ENCODE data around the gene GPR82.

Gene GPR82

DNA sequence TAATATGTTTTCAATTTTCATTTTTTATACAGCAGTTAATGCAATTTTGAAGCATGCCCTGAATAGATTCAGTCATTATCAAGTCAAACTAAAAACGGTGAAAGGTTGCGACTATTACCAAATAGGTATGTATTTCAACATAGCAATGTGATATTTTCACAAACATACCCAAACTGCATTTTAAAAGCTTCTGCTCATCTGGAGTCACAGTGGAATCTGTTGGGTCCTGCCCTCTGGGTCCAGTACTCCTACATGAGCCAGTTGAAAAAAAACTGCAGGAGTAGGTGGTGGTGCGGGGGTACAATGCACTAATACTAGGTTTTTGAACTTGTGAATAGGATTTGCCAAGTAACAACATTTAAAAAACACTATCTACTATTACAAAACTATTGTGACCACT is 34.3 kb upstream of the GPR82 start:
- TF ChIP-seq, protein P1, sequence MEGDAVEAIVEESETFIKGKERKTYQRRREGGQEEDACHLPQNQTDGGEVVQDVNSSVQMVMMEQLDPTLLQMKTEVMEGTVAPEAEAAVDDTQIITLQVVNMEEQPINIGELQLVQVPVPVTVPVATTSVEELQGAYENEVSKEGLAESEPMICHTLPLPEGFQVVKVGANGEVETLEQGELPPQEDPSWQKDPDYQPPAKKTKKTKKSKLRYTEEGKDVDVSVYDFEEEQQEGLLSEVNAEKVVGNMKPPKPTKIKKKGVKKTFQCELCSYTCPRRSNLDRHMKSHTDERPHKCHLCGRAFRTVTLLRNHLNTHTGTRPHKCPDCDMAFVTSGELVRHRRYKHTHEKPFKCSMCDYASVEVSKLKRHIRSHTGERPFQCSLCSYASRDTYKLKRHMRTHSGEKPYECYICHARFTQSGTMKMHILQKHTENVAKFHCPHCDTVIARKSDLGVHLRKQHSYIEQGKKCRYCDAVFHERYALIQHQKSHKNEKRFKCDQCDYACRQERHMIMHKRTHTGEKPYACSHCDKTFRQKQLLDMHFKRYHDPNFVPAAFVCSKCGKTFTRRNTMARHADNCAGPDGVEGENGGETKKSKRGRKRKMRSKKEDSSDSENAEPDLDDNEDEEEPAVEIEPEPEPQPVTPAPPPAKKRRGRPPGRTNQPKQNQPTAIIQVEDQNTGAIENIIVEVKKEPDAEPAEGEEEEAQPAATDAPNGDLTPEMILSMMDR (IDR thresholded peaks at IDR 0.05; ENCODE audit: low read depth, low read length), result no peak

DNA sequence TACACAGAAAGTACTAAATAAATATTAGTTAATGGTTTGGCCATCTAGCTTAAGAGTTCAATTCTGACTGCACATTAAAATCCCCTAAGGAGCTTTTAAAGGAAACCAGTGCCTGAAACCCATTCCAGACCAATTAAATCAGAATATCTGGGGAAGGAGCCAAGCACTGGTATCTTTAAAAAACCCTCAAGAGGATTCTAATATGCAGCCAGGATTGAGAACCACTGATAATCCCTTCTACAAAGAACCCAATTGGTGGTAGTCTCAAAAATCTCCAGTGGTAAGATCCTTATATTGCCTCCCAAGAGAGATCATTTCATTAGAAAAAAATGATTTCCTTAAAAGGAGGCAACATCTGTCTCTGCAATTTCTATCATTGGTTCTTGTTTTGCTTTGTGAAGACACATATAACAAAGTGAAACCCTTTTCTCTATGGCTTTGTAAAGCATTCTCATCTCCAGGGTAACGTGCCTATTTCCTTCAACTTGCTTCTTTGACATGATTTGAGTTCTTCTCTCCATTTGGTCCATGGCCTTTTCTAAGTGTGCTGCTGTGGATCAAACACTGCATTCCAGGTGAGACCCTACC is 31.7 kb upstream of the GPR82 start:
- TF ChIP-seq, protein P1 (IDR thresholded peaks at IDR 0.05; ENCODE audit: low read depth, low read length), result no peak
- DNase-seq (ENCODE audit: extremely low read depth, low read depth), result no peak

More for the DNA sequence above, 34.3 kb upstream of the GPR82 start:
- no peak for DNase-seq (ENCODE audit: extremely low read depth, low read depth)

DNA sequence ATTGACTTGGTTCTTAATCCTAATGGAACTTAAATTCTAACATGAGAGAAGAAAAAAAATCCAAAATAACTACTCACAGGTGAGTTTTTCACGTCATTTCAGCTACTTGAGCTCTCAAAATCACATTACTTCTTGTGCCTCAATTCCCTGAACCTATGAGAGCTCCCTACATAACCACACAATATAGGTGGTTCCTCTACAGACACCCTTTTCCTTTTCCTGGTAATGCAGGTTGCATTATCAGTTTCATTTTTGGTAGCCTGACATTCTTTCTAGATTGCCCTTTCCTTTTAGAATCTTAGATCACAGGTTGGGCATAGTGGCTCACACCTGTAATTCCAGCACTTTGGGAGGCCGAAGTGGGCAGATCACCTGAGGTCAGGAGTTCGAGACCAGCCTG is 31.0 kb upstream of the GPR82 start:
- DNase-seq (ENCODE audit: extremely low read depth, low read depth), result no peak
- TF ChIP-seq, protein P1 (IDR thresholded peaks at IDR 0.05; ENCODE audit: low read depth, low read length), result no peak

DNA sequence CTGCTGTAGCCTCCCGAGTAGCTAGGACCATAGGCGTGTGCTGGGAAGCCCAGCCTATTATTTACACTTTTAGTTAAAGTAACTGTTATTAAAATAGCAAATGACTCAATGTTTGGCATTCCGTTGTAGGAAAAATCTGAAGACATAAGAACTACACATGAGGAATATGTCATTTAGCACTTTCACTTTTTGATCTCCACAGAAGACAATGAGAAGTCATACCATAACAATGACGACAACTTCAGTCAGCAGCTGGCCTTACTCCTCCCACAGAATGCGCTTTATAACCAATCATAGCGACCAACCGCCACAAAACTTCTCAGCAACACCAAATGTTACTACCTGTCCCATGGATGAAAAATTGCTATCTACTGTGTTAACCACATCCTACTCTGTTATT is 28.6 kb upstream of the GPR82 start:
- TF ChIP-seq, protein P1 (IDR thresholded peaks at IDR 0.05; ENCODE audit: low read depth, low read length), result no peak
- no peak for DNase-seq (ENCODE audit: extremely low read depth, low read depth)

DNA sequence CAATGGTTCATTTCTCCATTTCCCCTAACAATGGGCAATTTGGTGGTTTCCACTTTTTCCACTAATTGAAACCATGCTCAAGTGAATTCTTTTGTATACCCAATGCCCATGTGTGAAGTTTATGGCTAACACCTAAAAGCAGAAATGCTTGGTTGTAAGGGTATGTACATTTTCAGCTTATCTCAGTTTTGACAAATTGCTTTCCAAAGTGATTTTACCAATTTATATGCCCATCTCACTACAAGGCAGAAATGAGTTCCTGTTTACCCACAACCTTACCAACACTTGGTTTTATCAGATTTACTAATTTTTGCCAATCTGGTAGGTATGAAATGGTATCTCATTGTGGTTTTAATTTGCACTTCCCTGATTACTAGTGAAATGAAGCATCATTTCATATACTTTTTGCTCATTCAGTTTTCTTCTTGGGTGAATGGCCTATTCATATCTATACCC is 20.4 kb upstream of the GPR82 start:
- DNase-seq (ENCODE audit: extremely low read depth, low read depth), result no peak
- TF ChIP-seq, protein P1 (IDR thresholded peaks at IDR 0.05; ENCODE audit: low read depth, low read length), result no peak

DNA sequence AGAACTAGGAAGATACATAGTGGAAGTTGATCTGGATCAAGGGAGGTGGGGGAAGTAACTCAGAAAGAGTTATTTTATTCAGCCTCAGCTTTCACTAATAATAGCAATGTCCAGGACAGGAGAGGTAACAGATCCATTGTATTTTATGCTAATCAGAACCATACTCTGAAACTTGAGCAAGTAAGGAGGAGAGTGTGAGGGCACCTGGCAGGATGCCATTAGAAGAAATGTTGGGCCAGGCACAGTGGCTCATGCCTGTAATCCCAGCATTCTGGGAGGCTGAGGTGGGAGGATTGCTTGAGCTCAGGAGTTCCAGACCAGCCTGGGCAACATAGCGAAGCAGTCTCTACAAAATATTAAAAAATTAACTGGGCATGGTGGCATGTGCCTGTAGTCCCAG is 18.9 kb upstream of the GPR82 start:
- DNase-seq (ENCODE audit: extremely low read depth, low read depth), result no peak
- TF ChIP-seq, protein P1 (IDR thresholded peaks at IDR 0.05; ENCODE audit: low read depth, low read length), result no peak

DNA sequence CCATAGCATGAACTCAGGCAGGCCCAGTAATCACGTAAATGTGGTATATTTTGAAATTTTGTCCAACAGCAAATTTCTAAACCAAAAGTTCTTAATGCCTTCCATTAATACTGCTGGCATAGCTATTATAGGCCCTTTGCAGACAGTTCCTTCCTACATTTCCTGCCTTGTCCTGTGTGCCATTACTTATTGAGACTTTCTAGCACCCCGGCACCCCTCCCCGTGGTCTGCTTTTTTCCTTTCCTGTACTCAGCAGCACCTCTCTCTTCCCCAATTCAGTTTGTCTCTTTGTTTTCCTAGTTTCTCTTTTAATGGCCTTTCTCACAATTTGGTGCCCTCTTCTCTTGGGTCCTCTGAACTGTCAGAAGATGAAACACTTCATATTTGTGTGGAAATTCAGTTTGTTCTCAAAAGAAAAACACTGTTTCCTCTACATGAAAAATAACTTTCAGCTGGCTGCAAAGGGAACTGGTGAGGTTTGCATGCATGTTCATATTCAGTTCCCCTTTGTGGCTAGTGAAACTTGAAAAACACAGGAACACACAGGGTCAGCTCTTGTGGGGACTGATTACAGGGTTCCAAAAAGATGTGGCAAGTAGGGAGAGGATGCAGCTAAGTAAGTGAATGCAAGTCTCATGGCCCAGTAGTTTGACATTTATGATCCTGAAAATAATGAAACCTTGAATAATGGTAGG is 18.2 kb upstream of the GPR82 start:
- TF ChIP-seq, protein P1 (IDR thresholded peaks at IDR 0.05; ENCODE audit: low read depth, low read length), result no peak
- no peak for DNase-seq (ENCODE audit: extremely low read depth, low read depth)
